HL-60 (cell line): ENCODE results near the gene PANK4.

Experiments
- DNase-seq, 2 experiments: peaks; one replicate each; pipeline ENCODE4 v3.0.0-alpha.2; 2010 to 2020; ENCODE audit warnings: low read depth in 1 of 2, low spot score in 1 of 2
- H3K27ac ChIP-seq: fragments of 250-450 bp; sonication (Bioruptor Pico); replicated peaks from 2 replicates; pipeline ENCODE4 v1.5.1; 2020; ENCODE audit warnings: mild to moderate bottlenecking, moderate library complexity
- H3K27me3 ChIP-seq: fragments of 250-450 bp; sonication (Bioruptor Pico); 2 replicates; pipeline ENCODE4 v1.5.1; 2021; ENCODE audit warnings: mild to moderate bottlenecking, moderate library complexity; ENCODE audit not compliant: insufficient read depth, poor library complexity, severe bottlenecking
- H3K4me3 ChIP-seq: replicated peaks from 2 replicates; pipeline ENCODE4 v1.5.1; 2011; ENCODE audit warnings: mild to moderate bottlenecking, control low read depth, low read length; ENCODE audit not compliant: insufficient read depth
- CTCF ChIP-seq: IDR thresholded peaks from one replicate; pipeline ENCODE4 v1.5.1; 2011; ENCODE audit warnings: low read length, control low read depth, inconsistent platforms; ENCODE audit not compliant: insufficient read depth
- GABPA ChIP-seq: IDR thresholded peaks from 2 replicates; pipeline ENCODE4 v1.6.1; 2012; ENCODE audit warnings: low read depth
- POLR2AphosphoS5 ChIP-seq: IDR thresholded peaks from 2 replicates; pipeline ENCODE4 v1.6.1; 2012; ENCODE audit warnings: low read depth
- REST ChIP-seq: IDR thresholded peaks from 2 replicates; pipeline ENCODE4 v1.6.1; 2012; ENCODE audit warnings: low read depth; ENCODE audit not compliant: insufficient replicate concordance
- SPI1 ChIP-seq: IDR thresholded peaks from 2 replicates; pipeline ENCODE4 v1.6.1; 2012; ENCODE audit warnings: low read depth, mild to moderate bottlenecking, borderline replicate concordance

Gene PANK4

GRCh38 chr1:2474104-2474844, 52.1 kb downstream of the PANK4 start:
- no peak overlapping the region for H3K27ac ChIP-seq
- TF ChIP-seq POLR2AphosphoS5 (no peak), SPI1 (no peak), REST (no peak), CTCF (no peak), GABPA (no peak)
- H3K27me3 ChIP-seq, result peaks cover 8% of the 10 kb centered on the region
- DNase-seq, result no peak
- H3K4me3 ChIP-seq, result no peak overlapping the region

GRCh38 chr1:2473198-2473597, 53.2 kb downstream of the PANK4 start:
- DNase-seq, result no peak
- H3K27ac ChIP-seq, result no peak overlapping the region

More at GRCh38 chr1:2473198-2473597, 53.2 kb downstream of the PANK4 start:
- TF ChIP-seq POLR2AphosphoS5 (no peak), GABPA (no peak), REST (no peak), CTCF (no peak), SPI1 (no peak)
- Histone ChIP-seq H3K4me3 (no peak overlapping the region), H3K27me3 (peaks cover 8% of the 10 kb centered on the region)
